RWPE1 (cell line): ENCODE data around the gene LACC1.

Experiments
- CTCF ChIA-PET: fragments of 350-600 bp; sonication (Branson Sonifier 250); formaldehyde crosslinking; extraction: SDS; loops from one replicate; lab custom pipeline; 2021; lab: Yijun Ruan, JAX
- POLR2A ChIA-PET: fragments of 400-600 bp; formaldehyde crosslinking; extraction: SDS; loops from one replicate; lab custom pipeline; 2020; ENCODE audit warnings: antibody characterized with exemption; ENCODE audit not compliant: low non-redundant PET; lab: Yijun Ruan, JAX
- DNase-seq: peaks from one replicate; pipeline ENCODE4 v3.0.0; 2012; ENCODE audit warnings: low spot score
- H3K27ac ChIP-seq: fragments of 450-650 bp; 2 replicates; pipeline ENCODE4 v1.5.1; 2017
- CTCF ChIP-seq: fragments of 450-650 bp; conservative IDR thresholded peaks from 2 replicates; pipeline ENCODE4 v1.5.1; 2017; ENCODE audit warnings: low read depth, mild to moderate bottlenecking

Gene LACC1

GRCh38 chr13:43879755-43880181 is at the start of gene LACC1:
Gene LACC1 (plus strand): TSS chr13:43879904. CDS start chr13:43880986, 1,082 bp downstream.
- peak within 1 kb of the TSS; percentile 82 for H3K27ac ChIP-seq
- ChIA-PET CTCF (interaction anchor here (0.6 to 0.7 kb wide), 2 partner anchors 433 to 1659 kb away, joined by 3 to 5 read pairs; no protein-coding TSS in a partner anchor), POLR2A (no interaction called here)
- DNase-seq: no peak
- TF ChIP-seq CTCF: no peak

GRCh38 chr13:43830497-43830881 is 49.2 kb upstream of the LACC1 start:
- POLR2A ChIA-PET: no interaction called here
- DNase-seq: peak; percentile 1
- no peak overlapping the region for H3K27ac ChIP-seq
- CTCF ChIA-PET: no interaction called here
- no peak for TF ChIP-seq CTCF

GRCh38 chr13:43831088-43831487 is 48.6 kb upstream of the LACC1 start:
- H3K27ac ChIP-seq: no peak overlapping the region
- ChIA-PET CTCF (no interaction called here), POLR2A (no interaction called here)
- no peak for DNase-seq
- TF ChIP-seq CTCF: no peak

- CTCF ChIA-PET: no interaction called here
- TF ChIP-seq CTCF: no peak
- no peak overlapping the region for H3K27ac ChIP-seq
- no peak for DNase-seq
- POLR2A ChIA-PET: no interaction called here
Measured at GRCh38 chr13:43835701-43836100, 44.0 kb upstream of the LACC1 start.

- ChIA-PET CTCF (no interaction called here), POLR2A (no interaction called here)
- no peak for TF ChIP-seq CTCF
- DNase-seq: no peak
- H3K27ac ChIP-seq: no peak overlapping the region
Measured at GRCh38 chr13:43838909-43839308, 40.8 kb upstream of the LACC1 start.

- ChIA-PET POLR2A (no interaction called here), CTCF (no interaction called here)
- H3K27ac ChIP-seq: no peak overlapping the region
- DNase-seq: no peak
- no peak for TF ChIP-seq CTCF
Measured at GRCh38 chr13:43846496-43847158, 33.1 kb upstream of the LACC1 start.
